HG03060 (cell line): ENCODE measurements around the gene SAP30L.

Source experiments
- ATAC-seq: cut with Tn5 transposase; IDR thresholded peaks from one replicate; pipeline ENCODE4 v1.9.1; 2021; ENCODE audit warnings: low read depth, moderate number of reproducible peaks; ENCODE audit not compliant: unreplicated experiment

The SAP30L gene

DNA sequence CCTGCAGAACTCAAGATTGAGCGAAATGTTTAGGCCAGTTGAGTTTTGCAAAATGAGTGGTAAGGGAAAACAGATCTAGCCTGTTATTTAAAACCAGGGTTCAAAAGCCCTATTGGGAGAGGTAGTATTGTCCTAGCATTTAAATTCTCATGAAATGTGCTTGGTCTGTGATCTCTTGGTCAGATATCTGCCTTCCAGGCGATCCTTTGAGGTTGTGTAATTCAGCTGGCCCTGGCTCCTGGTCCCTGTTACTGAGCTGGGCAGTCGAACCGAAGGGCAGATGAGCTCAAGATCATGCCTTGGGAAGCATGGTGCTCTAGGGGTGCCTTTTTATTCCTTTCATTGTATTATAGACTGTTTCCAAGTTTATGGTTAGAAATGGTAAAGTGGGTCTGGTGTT lies 14.4 kb downstream of the SAP30L start:
- ATAC-seq, result no peak

DNA sequence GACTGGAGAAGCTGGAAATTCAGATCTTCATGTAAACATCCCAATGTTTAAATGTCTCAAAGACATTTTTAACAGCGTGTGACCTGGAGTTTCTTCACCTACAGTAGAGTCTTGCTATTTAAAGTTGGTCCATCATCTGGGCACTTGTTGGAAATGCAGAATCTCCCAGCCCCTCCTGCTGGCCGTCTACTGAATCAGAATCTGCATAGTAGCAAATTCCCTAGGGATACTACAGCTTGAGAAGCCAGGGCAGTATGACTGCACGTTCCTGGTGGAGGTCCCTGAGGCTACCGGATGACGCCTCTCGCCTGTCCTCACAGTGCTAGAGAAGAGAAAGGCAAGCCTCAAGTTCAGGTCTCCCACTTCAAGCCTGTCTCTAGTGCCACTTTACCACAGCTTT lies 15.7 kb downstream of the SAP30L start:
- ATAC-seq, result no peak

DNA sequence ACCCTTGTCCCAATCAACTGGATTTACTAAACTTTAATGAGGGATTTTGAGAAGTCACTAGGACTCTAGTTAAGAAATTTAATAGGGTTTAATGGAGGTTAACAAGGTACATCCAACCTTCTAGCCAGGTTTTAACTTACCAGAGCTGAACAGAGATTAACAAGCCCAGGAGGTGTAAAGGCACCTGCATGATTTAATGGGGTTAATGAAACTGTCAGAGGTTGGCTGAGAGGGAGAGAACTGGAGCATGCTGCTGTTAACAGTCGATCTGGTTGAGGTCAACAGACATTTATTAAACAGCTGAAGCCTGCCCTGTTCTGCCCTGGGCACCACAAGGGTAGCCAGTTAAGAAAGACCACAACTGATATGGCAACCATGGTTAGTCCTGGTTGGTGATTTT lies 18.6 kb downstream of the SAP30L start:
- ATAC-seq, result no peak

DNA sequence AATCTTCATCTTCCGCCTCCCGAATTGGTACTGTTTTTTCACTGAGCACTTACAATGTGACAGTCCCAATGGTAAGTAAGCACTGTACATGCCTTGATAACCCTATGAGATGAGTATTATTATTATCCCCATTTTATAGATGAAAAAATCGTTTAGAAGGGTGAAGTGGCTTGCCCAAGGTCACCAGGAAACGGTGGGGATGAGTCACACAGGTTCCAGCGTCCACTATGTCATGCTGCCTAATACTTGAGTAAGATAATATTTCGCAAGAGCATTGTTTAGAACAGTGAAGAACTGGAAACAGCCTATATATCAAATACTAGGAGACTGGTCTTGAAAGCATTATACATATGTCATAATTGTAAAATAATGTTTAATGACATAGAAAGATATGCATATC lies 19.4 kb downstream of the SAP30L start:
- no peak for ATAC-seq

GRCh38 chr5:154466147-154466546 lies 20.4 kb downstream of the SAP30L start:
- ATAC-seq, result no peak

DNA sequence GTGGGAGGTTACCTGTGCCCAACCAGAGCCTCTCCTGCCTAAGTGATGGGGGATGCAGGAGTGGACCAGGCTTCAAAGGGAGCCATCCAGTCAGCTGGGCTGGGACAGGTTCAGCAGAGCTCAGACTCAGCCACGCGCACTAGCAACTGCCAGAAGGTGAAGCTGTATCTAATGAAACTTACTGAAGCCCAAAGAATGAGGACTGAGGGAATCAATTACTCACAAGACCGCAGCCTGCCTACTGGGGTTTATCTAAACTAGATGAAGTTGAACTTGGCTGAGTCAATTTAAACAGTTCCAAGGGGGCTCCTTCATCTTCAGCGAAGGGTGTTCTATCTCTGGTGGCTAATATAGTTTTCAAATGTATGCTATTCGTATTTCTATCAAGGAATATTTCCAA lies 20.9 kb downstream of the SAP30L start:
- ATAC-seq, result no peak

GRCh38 chr5:154467655-154468354 lies 22.0 kb downstream of the SAP30L start:
- ATAC-seq, result peak; percentile 95

- no peak for ATAC-seq
Observed at GRCh38 chr5:154470137-154470536, 24.3 kb downstream of the SAP30L start.

DNA sequence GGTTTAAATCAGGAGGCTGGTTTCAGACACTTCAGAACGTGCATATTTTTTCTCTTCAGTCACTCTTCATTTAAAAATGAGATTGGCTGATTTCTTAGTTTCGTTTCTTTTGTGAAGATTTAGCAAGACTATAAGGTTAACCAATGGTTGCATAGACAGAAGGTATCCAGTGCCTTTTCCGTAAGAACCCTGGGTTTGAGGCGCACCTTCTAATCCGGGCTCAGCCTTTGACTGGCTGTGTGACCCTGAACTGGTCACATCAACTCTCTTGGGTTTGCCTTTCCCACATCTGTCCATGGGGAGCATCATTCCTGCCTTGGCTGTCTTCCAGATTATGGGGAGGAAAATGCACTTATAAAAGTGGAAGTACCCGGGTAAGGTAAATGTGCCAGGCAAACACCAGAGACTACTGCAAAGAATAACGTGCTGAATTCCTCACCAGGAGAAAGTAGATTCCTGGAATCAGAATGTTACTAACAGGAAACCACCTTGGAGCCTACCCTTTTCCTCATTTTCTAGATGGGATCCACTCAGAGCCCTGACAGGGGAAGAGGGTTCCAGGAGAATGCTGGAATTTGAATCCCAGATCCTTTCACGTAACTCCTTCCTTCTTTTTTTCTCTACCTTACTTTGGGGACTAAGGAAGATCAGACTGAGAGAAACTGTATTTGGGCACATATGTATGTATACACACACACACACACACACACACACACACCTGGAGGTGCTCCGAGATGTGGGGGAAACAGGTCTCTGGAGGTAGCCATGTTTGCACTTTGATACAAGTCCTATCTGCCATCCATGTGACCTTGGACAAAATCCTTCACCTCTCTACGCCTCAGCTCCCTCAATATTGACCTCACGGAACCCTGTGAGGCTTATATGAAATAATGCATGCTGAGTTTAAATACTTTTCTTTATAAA lies 25.4 kb downstream of the SAP30L start:
- ATAC-seq, result no peak

DNA sequence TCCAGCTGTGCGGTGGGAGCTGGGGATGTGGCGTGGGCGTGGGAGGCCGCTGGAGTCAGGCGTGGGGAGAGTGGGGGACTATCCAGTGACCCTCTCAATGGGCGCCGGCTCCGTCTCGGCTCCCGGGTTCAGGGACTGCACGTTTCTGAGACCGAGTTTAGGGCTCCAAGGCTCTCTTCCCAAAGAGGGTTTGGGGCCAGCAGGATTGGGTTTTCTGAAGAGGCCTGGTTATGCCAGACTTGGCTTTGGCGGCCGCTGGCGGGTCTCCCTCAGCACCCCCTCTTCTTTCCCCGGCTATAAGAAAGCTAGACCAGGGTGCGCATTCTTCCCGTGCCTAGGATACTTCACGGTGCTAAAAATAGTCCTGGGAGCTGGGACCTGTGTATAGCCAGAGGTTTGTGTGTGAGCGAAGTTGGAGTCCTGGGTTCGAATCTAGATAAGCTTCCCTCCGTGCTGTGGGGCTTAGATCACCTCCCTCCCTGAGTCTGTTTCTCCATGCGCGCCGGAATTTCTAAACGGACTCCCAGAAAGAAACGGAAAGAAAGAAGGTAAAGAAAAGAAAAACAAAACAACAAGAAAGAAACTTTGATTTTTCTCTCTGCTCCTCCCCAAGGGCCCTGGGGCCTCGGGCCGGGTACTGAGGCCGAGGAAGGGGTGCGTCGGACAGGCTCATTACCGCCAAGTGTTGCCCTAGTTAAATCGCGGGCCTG lies 27.2 kb downstream of the SAP30L start:
- ATAC-seq, result no peak

GRCh38 chr5:154473581-154474283 lies 27.9 kb downstream of the SAP30L start:
- no peak for ATAC-seq

DNA sequence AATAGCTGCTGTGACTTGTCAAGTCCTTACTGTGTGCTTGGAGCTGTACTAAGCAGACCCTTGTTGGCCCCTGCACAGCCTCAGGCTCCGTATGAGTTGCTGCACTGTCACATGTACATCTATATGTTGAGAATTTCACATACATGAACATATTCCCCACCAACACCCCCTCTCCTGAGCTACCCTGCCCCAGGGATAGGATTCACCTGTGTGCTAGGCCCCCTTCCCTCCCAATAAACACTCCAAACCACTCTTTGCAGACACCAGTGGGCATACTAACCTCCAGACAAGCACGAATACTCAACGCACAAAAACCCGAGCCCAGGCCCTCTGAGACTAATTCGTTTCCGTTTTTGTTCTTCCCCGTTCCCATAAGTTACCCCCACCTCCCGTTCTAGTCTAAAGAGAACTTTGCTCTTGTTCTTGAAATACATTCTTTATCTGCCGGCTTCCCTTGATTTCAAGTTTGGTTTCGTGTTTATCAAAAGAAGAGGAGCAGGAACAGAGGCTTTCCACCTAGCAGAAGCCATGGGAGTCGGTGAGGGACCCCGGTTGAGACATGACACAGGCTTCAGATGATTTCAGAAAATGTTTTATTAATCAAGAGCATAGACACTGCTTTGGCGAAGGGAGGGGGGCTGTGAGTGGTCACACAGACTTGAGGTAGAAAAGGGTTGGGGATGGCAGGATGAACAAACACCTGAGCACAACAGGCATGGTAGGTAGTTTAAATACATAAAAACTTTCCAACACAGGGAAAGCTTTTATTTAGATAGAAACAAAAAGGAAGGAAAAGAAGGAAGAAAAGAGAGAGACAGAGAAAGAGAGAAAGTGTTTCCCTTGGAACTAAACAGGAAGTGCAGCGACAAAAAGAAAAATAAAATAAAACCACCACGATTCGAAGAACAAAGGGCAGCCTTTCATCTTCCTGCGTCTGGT lies 28.9 kb downstream of the SAP30L start:
- no peak for ATAC-seq

- no peak for ATAC-seq
Observed at GRCh38 chr5:154475591-154476353, 30.0 kb downstream of the SAP30L start.

GRCh38 chr5:154476354-154477205 lies 30.8 kb downstream of the SAP30L start:
- ATAC-seq, result no peak

- no peak for ATAC-seq
Observed at GRCh38 chr5:154477382-154478223, 31.8 kb downstream of the SAP30L start.

- ATAC-seq, result no peak
Observed at GRCh38 chr5:154478224-154478565, 32.4 kb downstream of the SAP30L start, which contains the start of gene HAND1. Gene HAND1, minus strand, starts transcription at chr5:154478227. Its CDS starts 219 bp downstream, at chr5:154478008.

DNA sequence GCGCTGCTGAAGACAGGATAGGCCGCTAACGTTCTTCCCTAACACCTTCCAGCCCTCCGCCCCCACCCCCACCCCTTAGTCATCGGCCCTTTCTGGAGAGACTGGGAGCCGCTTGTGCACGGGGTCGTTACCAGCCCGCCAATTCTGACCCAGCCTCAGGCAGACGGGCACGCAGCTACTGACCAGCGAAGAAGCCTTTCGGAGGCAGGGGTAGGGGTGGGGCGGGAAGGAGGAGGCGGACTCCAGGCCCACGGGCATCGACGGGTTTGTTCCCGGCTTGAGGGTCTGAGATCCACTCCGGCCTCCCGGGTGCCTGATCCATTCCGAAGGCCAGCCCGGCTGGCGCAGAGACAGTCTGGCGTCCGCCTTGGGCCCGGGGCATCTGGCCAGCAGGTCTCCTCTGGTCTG lies 33.0 kb downstream of the SAP30L start:
- ATAC-seq, result no peak
